Panc1 (cell line): Measurements from ENCODE around the gene BAIAP3. TPM values are rescaled to one million over a fixed set of nuclear protein-coding genes. Genes with fewer than 3 reads are reported as not detected.

ENCODE experiments used
- ATAC-seq: fragments of 200-7000 bp; cut with Tn5 transposase; 2 replicates; pipeline ENCODE4 v1.9.1; 2020; ENCODE audit warnings: mild to moderate bottlenecking, moderate library complexity
- BruUV-seq: library from RNA; stranded (reverse); fragments of 400-500 nt; replicated peaks from 2 replicates; lab custom pipeline; 2021; lab: Mats Ljungman, UMichigan
- CTCF ChIA-PET: fragments of 300-600 bp; sonication (Branson Sonifier 250); formaldehyde crosslinking; loops from one replicate; lab custom pipeline; 2022; ENCODE audit warnings: antibody characterized with exemption; lab: Charles Lee
- POLR2A ChIA-PET: fragments of 300-600 bp; sonication (Branson Sonifier 250); formaldehyde crosslinking; loops from one replicate; lab custom pipeline; 2022; ENCODE audit warnings: antibody characterized with exemption; lab: Charles Lee
- DNase-seq: peaks from one replicate; pipeline ENCODE4 v3.0.0-alpha.2; 2010; ENCODE audit warnings: low read depth, low spot score
- H3K27ac ChIP-seq: 2 replicates; pipeline ENCODE4 v1.5.1; 2011; ENCODE audit warnings: mild to moderate bottlenecking, low read length, inconsistent platforms
- H3K27me3 ChIP-seq: fragments of 200-500 bp; sonication (Bioruptor generic); 2 replicates; pipeline ENCODE4 v1.6.0; 2014; ENCODE audit warnings: low read length, inconsistent platforms; ENCODE audit not compliant: control insufficient read depth, insufficient read depth
- H3K36me3 ChIP-seq: fragments of 200-500 bp; sonication (Bioruptor generic); 2 replicates; pipeline ENCODE4 v1.5.1; 2014; ENCODE audit warnings: inconsistent platforms, mild to moderate bottlenecking, low read length, moderate library complexity; ENCODE audit not compliant: control insufficient read depth, insufficient read depth
- H3K4me1 ChIP-seq: 2 replicates; pipeline ENCODE4 v1.5.1; 2011; ENCODE audit warnings: inconsistent platforms, mild to moderate bottlenecking, low read length, moderate library complexity; ENCODE audit not compliant: control insufficient read depth, insufficient read depth
- H3K4me3 ChIP-seq, 2 experiments: 2 replicates each; pipeline ENCODE4 v1.5.1; 2011 to 2012; ENCODE audit warnings: low read depth in 2 of 2, low read length in 2 of 2, mild to moderate bottlenecking in 2 of 2, inconsistent platforms in 1 of 2, moderate library complexity in 1 of 2
- H3K9me3 ChIP-seq: fragments of 200-500 bp; sonication (Bioruptor generic); 2 replicates; pipeline ENCODE4 v1.5.1; 2014; ENCODE audit warnings: low read depth, mild to moderate bottlenecking, inconsistent platforms, low read length, moderate library complexity; ENCODE audit not compliant: control insufficient read depth, insufficient read depth
- CTCF ChIP-seq: fragments of 450-650 bp; IDR thresholded peaks from 2 replicates; pipeline ENCODE4 v1.5.1; 2017; ENCODE audit warnings: mild to moderate bottlenecking
- POLR2AphosphoS5 ChIP-seq: IDR thresholded peaks from 2 replicates; pipeline ENCODE4 v1.6.1; 2012; ENCODE audit warnings: mild to moderate bottlenecking, low read depth, low read length, moderate library complexity
- REST ChIP-seq, 2 experiments: IDR thresholded peaks; 2 replicates each; pipeline ENCODE4 v1.6.1; 2011 to 2012; ENCODE audit warnings: low read depth in 2 of 2, control low read depth in 1 of 2, low read length in 1 of 2, mild to moderate bottlenecking in 1 of 2, moderate library complexity in 1 of 2; ENCODE audit not compliant: insufficient read depth in 1 of 2
- SIN3A ChIP-seq: IDR thresholded peaks from 2 replicates; pipeline ENCODE4 v1.6.1; 2012; ENCODE audit warnings: low read depth, mild to moderate bottlenecking, low read length, moderate library complexity, borderline replicate concordance; ENCODE audit not compliant: insufficient read depth
- TCF7L2 ChIP-seq: IDR thresholded peaks from 2 replicates; pipeline ENCODE4 v1.6.1; 2011; ENCODE audit warnings: mild to moderate bottlenecking, low read depth, low read length, inconsistent platforms
- in situ Hi-C: cut with HindIII; loops from 2 replicates; pipeline ENCODE4 v1.10.0; 2016; ENCODE audit warnings: low sequenced_read_pairs, low pct_unique_long_range_greater_than_20kb
- intact Hi-C: fragments of 100-400 bp; cut with micrococcal nuclease; formaldehyde crosslinking; loops from one replicate; pipeline ENCODE4 v1.10.0; 2022; ENCODE audit not compliant: unreplicated experiment
- total RNA-seq: library from RNA; stranded (reverse); gene quantifications from one replicate; pipeline ENCODE4 v1.2.1, GENCODE V29; 2021; ENCODE audit not compliant: unreplicated experiment

Gene BAIAP3
- total RNA-seq, 1 experiment from 2014 or later: 9.4 TPM

DNA sequence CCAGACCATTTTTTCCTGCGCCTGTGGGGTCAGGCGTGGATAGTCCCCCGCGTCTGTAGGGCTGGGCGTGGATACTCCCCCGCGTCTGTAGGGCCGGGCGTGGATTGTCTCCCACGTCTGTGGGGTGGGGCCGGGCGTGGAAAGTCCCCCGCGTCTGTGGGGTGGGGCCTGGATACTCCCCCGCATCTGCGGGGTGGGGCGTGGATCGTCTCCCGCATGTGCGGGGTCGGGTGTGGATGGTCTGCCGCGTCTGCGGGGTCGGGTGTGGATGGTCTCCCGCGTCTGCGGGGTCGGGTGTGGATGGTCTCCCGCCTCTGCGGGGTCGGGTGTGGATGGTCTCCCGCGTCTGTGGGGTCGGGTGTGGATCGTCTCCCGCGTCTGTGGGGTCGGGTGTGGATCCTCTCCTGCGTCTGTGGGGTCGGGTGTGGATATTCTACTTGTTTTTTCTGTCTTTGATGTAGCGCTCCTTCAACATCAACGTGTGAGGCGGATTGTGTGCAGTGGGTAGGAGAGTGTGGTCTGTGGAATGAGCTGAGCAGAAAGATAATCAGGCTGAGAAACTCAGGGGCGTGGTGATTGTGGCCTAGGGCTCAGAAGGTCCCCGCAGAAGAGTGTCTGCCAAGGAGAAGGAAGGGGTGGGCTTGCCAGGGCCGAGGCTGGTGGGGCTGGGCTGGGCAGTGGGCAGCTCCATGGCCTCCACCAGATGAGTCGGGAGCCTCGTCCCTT is 21.5 kb downstream of the BAIAP3 start:
- no peak overlapping the region for H3K4me3 ChIP-seq
- H3K27ac ChIP-seq: no peak overlapping the region
- no peaks in the 10 kb centered on the region for H3K27me3 ChIP-seq
- TF ChIP-seq SIN3A (no peak), CTCF (no peak), POLR2AphosphoS5 (no peak), TCF7L2 (no peak), REST (IDR thresholded peaks at IDR 0.05; ENCODE audit: insufficient read depth in 1 of 2, low read depth in 2 of 2, low read length in 1 of 2) (no peak)
- BruUV-seq: no TSS peak
- DNase-seq (no peak), ATAC-seq (no peak)
- no peaks in the 10 kb centered on the region for H3K9me3 ChIP-seq
- POLR2A ChIA-PET: interaction anchor here (0.7 kb wide), 1 partner anchor 25 kb away, joined by 4 read pairs; no protein-coding TSS in a partner anchor
- CTCF ChIA-PET: no interaction called here
- intact Hi-C loops: no loop called here
- peaks cover 39% of the 10 kb centered on the region for H3K4me1 ChIP-seq
- peaks cover 8% of the 10 kb centered on the region; the same call in 1 of the 2 replicates for H3K36me3 ChIP-seq
- in situ Hi-C loops: no loop called here

DNA sequence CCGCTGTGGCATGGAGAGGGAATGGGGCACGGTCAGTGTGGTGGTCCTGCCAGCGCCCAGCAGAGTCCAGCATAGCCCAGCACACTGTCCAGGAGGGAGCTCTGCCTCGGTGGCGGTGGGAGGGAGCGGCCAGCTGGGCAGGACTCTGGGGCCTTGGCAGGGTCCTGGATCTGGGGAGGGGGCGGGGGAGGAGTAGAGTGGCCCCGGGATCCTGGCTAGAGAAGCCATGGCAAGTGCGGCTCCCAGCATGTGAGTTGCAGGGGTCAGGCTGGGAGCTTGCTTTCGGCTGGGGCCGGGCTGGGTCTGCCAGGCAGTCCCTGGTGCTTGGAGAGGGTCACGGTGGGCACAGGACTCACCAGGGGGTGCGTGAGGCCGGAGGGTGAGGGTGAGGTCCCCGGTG is 22.1 kb downstream of the BAIAP3 start:
- H3K27ac ChIP-seq: no peak overlapping the region
- DNase-seq: no peak
- no TSS peak for BruUV-seq
- in situ Hi-C loops (no loop called here), intact Hi-C loops (no loop called here)
- no peaks in the 10 kb centered on the region for H3K9me3 ChIP-seq
- peaks cover 34% of the 10 kb centered on the region for H3K4me1 ChIP-seq
- POLR2A ChIA-PET: interaction anchor here (0.7 kb wide), 1 partner anchor 24 kb away, joined by 4 read pairs; no protein-coding TSS in a partner anchor
- H3K4me3 ChIP-seq: no peak overlapping the region
- CTCF ChIA-PET: no interaction called here
- ATAC-seq: no peak
- no peaks in the 10 kb centered on the region for H3K27me3 ChIP-seq
- TF ChIP-seq CTCF: no peak
- TF ChIP-seq REST (IDR thresholded peaks at IDR 0.05; ENCODE audit: insufficient read depth in 1 of 2, low read depth in 2 of 2, low read length in 1 of 2): no peak
- TF ChIP-seq SIN3A: no peak
- no peak for TF ChIP-seq POLR2AphosphoS5
- TF ChIP-seq TCF7L2: no peak
- H3K36me3 ChIP-seq: peaks cover 8% of the 10 kb centered on the region; the same call in 1 of the 2 replicates
